Lung (tissue), 12 donors: ENCODE results near the gene TSPEAR. TPM values are rescaled to one million over a fixed set of nuclear protein-coding genes. Genes with fewer than 3 reads are reported as not detected.

ENCODE experiments used
- ATAC-seq: fragments of 200-7000 bp; cut with Tn5 transposase; one replicate; pipeline ENCODE4 v1.9.1; 2020; ENCODE audit warnings: moderate number of reproducible peaks; ENCODE audit not compliant: insufficient read depth, low FRiP score
- DNase-seq, 3 donors: peaks; one replicate each; pipeline ENCODE4 v3.0.0-alpha.2; 2013 to 2017
- H3K27ac ChIP-seq, 2 donors: one replicate each; pipeline ENCODE4 v1.5.1; 2013; ENCODE audit warnings: mild to moderate bottlenecking in 2 of 2, moderate library complexity in 2 of 2, control low read depth in 1 of 2, inconsistent platforms in 1 of 2, low read depth in 1 of 2, low read length in 1 of 2
- H3K27me3 ChIP-seq, 3 donors: one replicate each; pipeline ENCODE4 v1.5.1; 2013; ENCODE audit warnings: low read length in 2 of 3; ENCODE audit not compliant: control insufficient read depth in 3 of 3, insufficient read depth in 3 of 3
- H3K36me3 ChIP-seq, 4 donors: one replicate each; pipeline ENCODE4 v1.5.1; 2013; ENCODE audit warnings: low read length in 4 of 4, mild to moderate bottlenecking in 1 of 4, moderate library complexity in 1 of 4; ENCODE audit not compliant: control insufficient read depth in 4 of 4, insufficient read depth in 4 of 4
- H3K4me1 ChIP-seq, 5 donors: one replicate each; pipeline ENCODE4 v1.5.1; 2013; ENCODE audit warnings: low read length in 5 of 5, mild to moderate bottlenecking in 2 of 5, moderate library complexity in 1 of 5; ENCODE audit not compliant: control insufficient read depth in 5 of 5, insufficient read depth in 5 of 5
- H3K4me3 ChIP-seq: one replicate; pipeline ENCODE4 v1.5.1; 2013; ENCODE audit warnings: mild to moderate bottlenecking, control low read depth, moderate library complexity
- H3K9ac ChIP-seq, 2 donors: one replicate each; pipeline ENCODE4 v1.5.1; 2013; ENCODE audit warnings: low read length in 2 of 2, control low read depth in 1 of 2; ENCODE audit not compliant: insufficient read depth in 1 of 2
- H3K9me3 ChIP-seq, 4 donors: one replicate each; pipeline ENCODE4 v1.5.1; 2013; ENCODE audit warnings: low read length in 3 of 4, mild to moderate bottlenecking in 1 of 4, moderate library complexity in 1 of 4; ENCODE audit not compliant: control insufficient read depth in 4 of 4, insufficient read depth in 3 of 4
- WGBS, 2 donors: extraction: QIAGEN DNeasy Blood & Tissue Kit; methylation state at CpG; one replicate each; pipeline ENCODE4 v1.1.7; 2013; 5-methylcytosine and 5-hydroxymethylcytosine counted together
- polyA plus RNA-seq, 2 donors: library from polyadenylated mRNA; stranded (reverse); fragments of 200-250 nt; gene quantifications; one replicate each; pipeline ENCODE4 v1.2.1, GENCODE V29; 2013
- total RNA-seq, 2 donors: library from RNA; depleted of rRNA in 1 of 2; stranded (reverse); fragments of >200 nt in 1 of 2; gene quantifications; one replicate each; pipeline ENCODE4 v1.2.1, GENCODE V29; 2014 to 2021
- TF ChIP-seq, protein P1 (sequence below): IDR thresholded peaks from 2 replicates; pipeline ENCODE4 v1.5.1; 2012; ENCODE audit warnings: mild to moderate bottlenecking; ENCODE audit errors: control extremely low read depth, extremely low read depth
- donor health status: control.
- donor health status: control.
- donor health status: Bipolar disorder and iron deficiency.
- donor health status: healthy.
- donor health status: DM: yes; HTN: yes; CAD: no.

Gene TSPEAR
- total and polyA plus RNA-seq, 4 donors = 0.02 to 2.1 (median 0.27) TPM

DNA sequence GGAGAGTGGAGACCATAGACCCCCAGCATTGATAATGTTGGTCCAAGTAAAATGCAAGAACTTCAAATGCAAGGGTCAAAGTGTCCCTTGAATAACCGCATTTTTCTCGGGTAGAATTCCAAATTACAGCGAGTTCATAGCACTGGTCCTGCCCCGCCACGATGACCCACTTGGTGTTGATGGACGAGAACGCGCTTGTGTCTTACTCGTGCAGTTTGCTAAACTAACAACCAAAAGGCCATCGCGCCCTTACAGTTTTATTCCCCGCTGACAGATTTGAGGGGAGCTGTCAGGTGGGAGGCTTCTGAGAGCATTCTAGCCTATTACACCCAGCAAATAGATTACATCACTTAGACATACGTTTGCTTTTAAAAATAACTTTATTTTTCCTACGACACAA is 17.3 kb upstream of the TSPEAR start:
- 84 to 87% methylated on average over 14 of the region's 14 CpGs for WGBS, 2 donors
- Histone ChIP-seq H3K4me3 (no peak overlapping the region), H3K4me1 (no peaks in the 10 kb centered on the region), H3K36me3 (no peaks in the 10 kb centered on the region), H3K27ac (no peak overlapping the region), H3K9ac (no peak overlapping the region), H3K9me3 (no peaks in the 10 kb centered on the region), H3K27me3 (peaks cover 3 to 9% (median 8%) of the 10 kb centered on the region in 3 donors)
- ATAC-seq (no peak), DNase-seq (peak in 1 of 3 donors; percentile 9)
- TF ChIP-seq, protein P1, sequence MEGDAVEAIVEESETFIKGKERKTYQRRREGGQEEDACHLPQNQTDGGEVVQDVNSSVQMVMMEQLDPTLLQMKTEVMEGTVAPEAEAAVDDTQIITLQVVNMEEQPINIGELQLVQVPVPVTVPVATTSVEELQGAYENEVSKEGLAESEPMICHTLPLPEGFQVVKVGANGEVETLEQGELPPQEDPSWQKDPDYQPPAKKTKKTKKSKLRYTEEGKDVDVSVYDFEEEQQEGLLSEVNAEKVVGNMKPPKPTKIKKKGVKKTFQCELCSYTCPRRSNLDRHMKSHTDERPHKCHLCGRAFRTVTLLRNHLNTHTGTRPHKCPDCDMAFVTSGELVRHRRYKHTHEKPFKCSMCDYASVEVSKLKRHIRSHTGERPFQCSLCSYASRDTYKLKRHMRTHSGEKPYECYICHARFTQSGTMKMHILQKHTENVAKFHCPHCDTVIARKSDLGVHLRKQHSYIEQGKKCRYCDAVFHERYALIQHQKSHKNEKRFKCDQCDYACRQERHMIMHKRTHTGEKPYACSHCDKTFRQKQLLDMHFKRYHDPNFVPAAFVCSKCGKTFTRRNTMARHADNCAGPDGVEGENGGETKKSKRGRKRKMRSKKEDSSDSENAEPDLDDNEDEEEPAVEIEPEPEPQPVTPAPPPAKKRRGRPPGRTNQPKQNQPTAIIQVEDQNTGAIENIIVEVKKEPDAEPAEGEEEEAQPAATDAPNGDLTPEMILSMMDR = no peak

GRCh38 chr21:44727757-44728156 is 16.4 kb upstream of the TSPEAR start:
- ATAC-seq (no peak), DNase-seq (no peak)
- Histone ChIP-seq H3K9me3 (peaks cover 0 to 2% (median 0%) of the 10 kb centered on the region in 4 donors), H3K4me1 (peaks cover 0 to 5% (median 0%) of the 10 kb centered on the region in 5 donors), H3K36me3 (no peaks in the 10 kb centered on the region), H3K27me3 (peaks cover 3 to 16% (median 14%) of the 10 kb centered on the region in 3 donors), H3K4me3 (no peak overlapping the region), H3K27ac (no peak overlapping the region), H3K9ac (no peak overlapping the region)
- TF ChIP-seq, protein P1 = no peak
- 69 to 75% methylated on average over 9 of the region's 9 CpGs for WGBS, 2 donors

DNA sequence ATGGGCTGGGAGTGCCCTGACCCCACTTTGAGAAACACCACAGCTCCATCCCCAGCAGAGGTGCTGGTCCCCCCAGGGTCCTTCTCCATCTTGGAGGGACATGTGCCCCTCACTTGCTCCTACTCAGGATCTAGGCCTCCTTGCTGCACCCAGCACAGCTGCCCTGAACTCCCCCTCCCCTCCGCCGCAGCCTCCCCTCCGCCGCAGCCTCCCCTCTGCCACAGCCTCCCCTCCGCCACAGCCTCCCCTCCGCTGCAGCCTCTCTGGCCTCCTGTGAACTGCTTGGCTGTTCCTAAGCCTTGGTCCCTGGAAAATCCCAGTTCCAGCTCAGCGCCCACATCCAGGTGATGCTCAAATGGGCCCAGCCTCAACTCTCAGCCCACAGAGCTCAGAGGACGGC is 15.9 kb upstream of the TSPEAR start:
- no peak overlapping the region for H3K9ac ChIP-seq
- WGBS, 2 donors = 96 to 97% methylated on average over 7 to 8 of the region's 8 CpGs
- H3K36me3 ChIP-seq = no peaks in the 10 kb centered on the region
- peaks cover 0 to 2% (median 0%) of the 10 kb centered on the region in 4 donors for H3K9me3 ChIP-seq
- H3K4me3 ChIP-seq = no peak overlapping the region
- TF ChIP-seq, protein P1 = no peak
- peaks cover 0 to 5% (median 0%) of the 10 kb centered on the region in 5 donors for H3K4me1 ChIP-seq
- peaks cover 3 to 20% (median 18%) of the 10 kb centered on the region in 3 donors for H3K27me3 ChIP-seq
- ATAC-seq (no peak), DNase-seq (peak in 1 of 3 donors; percentile 11)
- no peak overlapping the region for H3K27ac ChIP-seq

GRCh38 chr21:44726826-44727225 is 15.5 kb upstream of the TSPEAR start:
- H3K27ac ChIP-seq = no peak overlapping the region
- no peaks in the 10 kb centered on the region for H3K36me3 ChIP-seq
- peaks cover 3 to 20% (median 18%) of the 10 kb centered on the region in 3 donors for H3K27me3 ChIP-seq
- no peak overlapping the region for H3K4me3 ChIP-seq
- peak in 1 of 3 donors; percentile 1 for DNase-seq
- no peak overlapping the region for H3K9ac ChIP-seq
- peaks cover 0 to 5% (median 0%) of the 10 kb centered on the region in 5 donors for H3K4me1 ChIP-seq
- peaks cover 0 to 2% (median 0%) of the 10 kb centered on the region in 4 donors for H3K9me3 ChIP-seq
- no peak for ATAC-seq
- TF ChIP-seq, protein P1 = no peak
- WGBS, 2 donors = 76 to 79% methylated on average over 6 of the region's 6 CpGs
